GM23338 (cell line): ENCODE measurements around the gene GCLM.
"Not testable (repeated sequence)": the region's sequence is repeated elsewhere in the genome, so short reads cannot be mapped to it uniquely, and the experiment has no call there.

ENCODE experiments used
- CTCF ChIP-seq, 2 experiments: fragments of 200-600 bp in 1 of 2; sonication (generic) in 1 of 2; conservative IDR thresholded peaks; 2 replicates each; pipeline versions ENCODE4 v1.5.1 to v1.6.1; 2016 to 2017; ENCODE audit warnings: antibody characterized with exemption in 2 of 2, low read depth in 2 of 2, mild to moderate bottlenecking in 2 of 2, moderate library complexity in 1 of 2
- EZH2 ChIP-seq: fragments of 200-600 bp; sonication (generic); IDR thresholded peaks from one replicate; pipeline ENCODE4 v1.8.0; 2017; ENCODE audit warnings: antibody characterized with exemption, mild to moderate bottlenecking, low read depth; ENCODE audit not compliant: unreplicated experiment
- EZH2phosphoT487 ChIP-seq: fragments of 200-600 bp; sonication (generic); IDR thresholded peaks from one replicate; pipeline ENCODE4 v1.8.1; 2018; ENCODE audit warnings: antibody characterized with exemption; ENCODE audit not compliant: unreplicated experiment
- JUNB ChIP-seq: IDR thresholded peaks from one replicate; pipeline ENCODE4 v1.6.1; 2016; ENCODE audit warnings: antibody characterized with exemption; ENCODE audit not compliant: unreplicated experiment
- NANOG ChIP-seq: IDR thresholded peaks from 2 replicates; pipeline ENCODE4 v1.6.1; 2016; ENCODE audit warnings: antibody characterized with exemption, borderline replicate concordance
- POLR2AphosphoS5 ChIP-seq: IDR thresholded peaks from 2 replicates; pipeline ENCODE4 v1.6.1; 2016; ENCODE audit warnings: antibody characterized with exemption, low read depth
- ZNF114 ChIP-seq: fragments of 250-450 bp; sonication (Bioruptor Pico); IDR thresholded peaks from 2 replicates; pipeline ENCODE4 v1.5.0; 2020; ENCODE audit warnings: mild to moderate bottlenecking, moderate library complexity
- ZNF331 ChIP-seq: fragments of 250-450 bp; sonication (Bioruptor Pico); IDR thresholded peaks from 2 replicates; pipeline ENCODE4 v1.5.0; 2020; ENCODE audit warnings: low read depth, mild to moderate bottlenecking, moderate library complexity
- TF ChIP-seq, protein P1 (sequence below): IDR thresholded peaks from one replicate; pipeline ENCODE4 v1.6.1; 2018; ENCODE audit warnings: antibody characterized with exemption; ENCODE audit not compliant: unreplicated experiment
- TF ChIP-seq, protein P2 (sequence below): fragments of 250-450 bp; sonication (Bioruptor Pico); IDR thresholded peaks from 2 replicates; pipeline ENCODE4 v1.5.0; 2020; ENCODE audit warnings: mild to moderate bottlenecking, moderate library complexity

- peak; percentile 68 to 69 for TF ChIP-seq CTCF (conservative IDR thresholded peaks at IDR 0.05; ENCODE audit: low read depth in 2 of 2)
- TF ChIP-seq EZH2; POLR2AphosphoS5; ZNF331; ZNF114 (CRISPR knock-in tag); JUNB; EZH2phosphoT487; NANOG: not testable (repeated sequence)
- TF ChIP-seq, protein P1, sequence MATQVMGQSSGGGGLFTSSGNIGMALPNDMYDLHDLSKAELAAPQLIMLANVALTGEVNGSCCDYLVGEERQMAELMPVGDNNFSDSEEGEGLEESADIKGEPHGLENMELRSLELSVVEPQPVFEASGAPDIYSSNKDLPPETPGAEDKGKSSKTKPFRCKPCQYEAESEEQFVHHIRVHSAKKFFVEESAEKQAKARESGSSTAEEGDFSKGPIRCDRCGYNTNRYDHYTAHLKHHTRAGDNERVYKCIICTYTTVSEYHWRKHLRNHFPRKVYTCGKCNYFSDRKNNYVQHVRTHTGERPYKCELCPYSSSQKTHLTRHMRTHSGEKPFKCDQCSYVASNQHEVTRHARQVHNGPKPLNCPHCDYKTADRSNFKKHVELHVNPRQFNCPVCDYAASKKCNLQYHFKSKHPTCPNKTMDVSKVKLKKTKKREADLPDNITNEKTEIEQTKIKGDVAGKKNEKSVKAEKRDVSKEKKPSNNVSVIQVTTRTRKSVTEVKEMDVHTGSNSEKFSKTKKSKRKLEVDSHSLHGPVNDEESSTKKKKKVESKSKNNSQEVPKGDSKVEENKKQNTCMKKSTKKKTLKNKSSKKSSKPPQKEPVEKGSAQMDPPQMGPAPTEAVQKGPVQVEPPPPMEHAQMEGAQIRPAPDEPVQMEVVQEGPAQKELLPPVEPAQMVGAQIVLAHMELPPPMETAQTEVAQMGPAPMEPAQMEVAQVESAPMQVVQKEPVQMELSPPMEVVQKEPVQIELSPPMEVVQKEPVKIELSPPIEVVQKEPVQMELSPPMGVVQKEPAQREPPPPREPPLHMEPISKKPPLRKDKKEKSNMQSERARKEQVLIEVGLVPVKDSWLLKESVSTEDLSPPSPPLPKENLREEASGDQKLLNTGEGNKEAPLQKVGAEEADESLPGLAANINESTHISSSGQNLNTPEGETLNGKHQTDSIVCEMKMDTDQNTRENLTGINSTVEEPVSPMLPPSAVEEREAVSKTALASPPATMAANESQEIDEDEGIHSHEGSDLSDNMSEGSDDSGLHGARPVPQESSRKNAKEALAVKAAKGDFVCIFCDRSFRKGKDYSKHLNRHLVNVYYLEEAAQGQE = peak; percentile 45
- TF ChIP-seq, protein P2, sequence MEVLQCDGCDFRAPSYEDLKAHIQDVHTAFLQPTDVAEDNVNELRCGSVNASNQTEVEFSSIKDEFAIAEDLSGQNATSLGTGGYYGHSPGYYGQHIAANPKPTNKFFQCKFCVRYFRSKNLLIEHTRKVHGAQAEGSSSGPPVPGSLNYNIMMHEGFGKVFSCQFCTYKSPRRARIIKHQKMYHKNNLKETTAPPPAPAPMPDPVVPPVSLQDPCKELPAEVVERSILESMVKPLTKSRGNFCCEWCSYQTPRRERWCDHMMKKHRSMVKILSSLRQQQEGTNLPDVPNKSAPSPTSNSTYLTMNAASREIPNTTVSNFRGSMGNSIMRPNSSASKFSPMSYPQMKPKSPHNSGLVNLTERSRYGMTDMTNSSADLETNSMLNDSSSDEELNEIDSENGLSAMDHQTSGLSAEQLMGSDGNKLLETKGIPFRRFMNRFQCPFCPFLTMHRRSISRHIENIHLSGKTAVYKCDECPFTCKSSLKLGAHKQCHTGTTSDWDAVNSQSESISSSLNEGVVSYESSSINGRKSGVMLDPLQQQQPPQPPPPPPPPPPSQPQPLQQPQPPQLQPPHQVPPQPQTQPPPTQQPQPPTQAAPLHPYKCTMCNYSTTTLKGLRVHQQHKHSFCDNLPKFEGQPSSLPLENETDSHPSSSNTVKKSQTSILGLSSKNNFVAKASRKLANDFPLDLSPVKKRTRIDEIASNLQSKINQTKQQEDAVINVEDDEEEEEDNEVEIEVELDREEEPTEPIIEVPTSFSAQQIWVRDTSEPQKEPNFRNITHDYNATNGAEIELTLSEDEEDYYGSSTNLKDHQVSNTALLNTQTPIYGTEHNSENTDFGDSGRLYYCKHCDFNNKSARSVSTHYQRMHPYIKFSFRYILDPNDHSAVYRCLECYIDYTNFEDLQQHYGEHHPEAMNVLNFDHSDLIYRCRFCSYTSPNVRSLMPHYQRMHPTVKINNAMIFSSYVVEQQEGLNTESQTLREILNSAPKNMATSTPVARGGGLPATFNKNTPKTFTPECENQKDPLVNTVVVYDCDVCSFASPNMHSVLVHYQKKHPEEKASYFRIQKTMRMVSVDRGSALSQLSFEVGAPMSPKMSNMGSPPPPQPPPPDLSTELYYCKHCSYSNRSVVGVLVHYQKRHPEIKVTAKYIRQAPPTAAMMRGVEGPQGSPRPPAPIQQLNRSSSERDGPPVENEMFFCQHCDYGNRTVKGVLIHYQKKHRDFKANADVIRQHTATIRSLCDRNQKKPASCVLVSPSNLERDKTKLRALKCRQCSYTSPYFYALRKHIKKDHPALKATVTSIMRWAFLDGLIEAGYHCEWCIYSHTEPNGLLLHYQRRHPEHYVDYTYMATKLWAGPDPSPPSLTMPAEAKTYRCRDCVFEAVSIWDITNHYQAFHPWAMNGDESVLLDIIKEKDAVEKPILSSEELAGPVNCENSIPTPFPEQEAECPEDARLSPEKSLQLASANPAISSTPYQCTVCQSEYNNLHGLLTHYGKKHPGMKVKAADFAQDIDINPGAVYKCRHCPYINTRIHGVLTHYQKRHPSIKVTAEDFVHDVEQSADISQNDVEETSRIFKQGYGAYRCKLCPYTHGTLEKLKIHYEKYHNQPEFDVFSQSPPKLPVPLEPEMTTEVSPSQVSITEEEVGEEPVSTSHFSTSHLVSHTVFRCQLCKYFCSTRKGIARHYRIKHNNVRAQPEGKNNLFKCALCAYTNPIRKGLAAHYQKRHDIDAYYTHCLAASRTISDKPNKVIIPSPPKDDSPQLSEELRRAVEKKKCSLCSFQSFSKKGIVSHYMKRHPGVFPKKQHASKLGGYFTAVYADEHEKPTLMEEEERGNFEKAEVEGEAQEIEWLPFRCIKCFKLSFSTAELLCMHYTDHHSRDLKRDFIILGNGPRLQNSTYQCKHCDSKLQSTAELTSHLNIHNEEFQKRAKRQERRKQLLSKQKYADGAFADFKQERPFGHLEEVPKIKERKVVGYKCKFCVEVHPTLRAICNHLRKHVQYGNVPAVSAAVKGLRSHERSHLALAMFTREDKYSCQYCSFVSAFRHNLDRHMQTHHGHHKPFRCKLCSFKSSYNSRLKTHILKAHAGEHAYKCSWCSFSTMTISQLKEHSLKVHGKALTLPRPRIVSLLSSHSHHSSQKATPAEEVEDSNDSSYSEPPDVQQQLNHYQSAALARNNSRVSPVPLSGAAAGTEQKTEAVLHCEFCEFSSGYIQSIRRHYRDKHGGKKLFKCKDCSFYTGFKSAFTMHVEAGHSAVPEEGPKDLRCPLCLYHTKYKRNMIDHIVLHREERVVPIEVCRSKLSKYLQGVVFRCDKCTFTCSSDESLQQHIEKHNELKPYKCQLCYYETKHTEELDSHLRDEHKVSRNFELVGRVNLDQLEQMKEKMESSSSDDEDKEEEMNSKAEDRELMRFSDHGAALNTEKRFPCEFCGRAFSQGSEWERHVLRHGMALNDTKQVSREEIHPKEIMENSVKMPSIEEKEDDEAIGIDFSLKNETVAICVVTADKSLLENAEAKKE (CRISPR knock-in tag) = not testable (repeated sequence)
Measured at GRCh38 chr1:93850687-93851326, 58.4 kb downstream of the GCLM start.
